GM12878 (cell line): Measurements from ENCODE around the gene MYL11. TPM values are rescaled to one million over a fixed set of nuclear protein-coding genes. Genes with fewer than 3 reads are reported as not detected.

ENCODE experiments used
- ATF2 ChIP-seq: IDR thresholded peaks from 2 replicates; pipeline ENCODE4 v1.6.1; 2012; ENCODE audit warnings: low read length, inconsistent platforms
- BCL11A ChIP-seq: IDR thresholded peaks from 2 replicates; pipeline ENCODE4 v1.6.1; 2011; ENCODE audit warnings: low read depth, low read length
- CHD2 ChIP-seq: IDR thresholded peaks from 2 replicates; pipeline ENCODE4 v1.6.1; 2011; ENCODE audit warnings: low read depth, low read length, improper control_type of control experiment, borderline replicate concordance
- EP300 ChIP-seq, 2 experiments: fragments of 150-350 bp in 1 of 2; IDR thresholded peaks; 2 replicates each; pipeline ENCODE4 v1.6.1; 2011 to 2012; ENCODE audit warnings: low read depth in 2 of 2, low read length in 2 of 2, borderline replicate concordance in 1 of 2, improper control_type of control experiment in 1 of 2, inconsistent platforms in 1 of 2; ENCODE audit not compliant: control insufficient read depth in 1 of 2
- ESRRA ChIP-seq: IDR thresholded peaks from 2 replicates; pipeline ENCODE4 v1.6.1; 2012; ENCODE audit warnings: mild to moderate bottlenecking, low read length, improper control_type of control experiment
- IKZF1 ChIP-seq: fragments of 450-650 bp; conservative IDR thresholded peaks from 2 replicates; pipeline ENCODE4 v1.6.1; 2017; ENCODE audit warnings: antibody characterized with exemption, mild to moderate bottlenecking
- MAX ChIP-seq: IDR thresholded peaks from 2 replicates; pipeline ENCODE4 v1.6.1; 2012; ENCODE audit warnings: low read depth, low read length, improper control_type of control experiment
- NKRF ChIP-seq: fragments of 450-650 bp; conservative IDR thresholded peaks from 2 replicates; pipeline ENCODE4 v1.6.1; 2017; ENCODE audit warnings: mild to moderate bottlenecking, moderate library complexity
- NR2F1 ChIP-seq: fragments of 450-650 bp; conservative IDR thresholded peaks from 2 replicates; pipeline ENCODE4 v1.6.1; 2017; ENCODE audit warnings: mild to moderate bottlenecking
- POLR2AphosphoS2 ChIP-seq: IDR thresholded peaks from 2 replicates; pipeline ENCODE4 v1.6.1; 2011; ENCODE audit warnings: low read depth, mild to moderate bottlenecking, low read length, improper control_type of control experiment, moderate library complexity
- RCOR1 ChIP-seq: conservative IDR thresholded peaks from 2 replicates; pipeline ENCODE4 v1.6.1; 2012; ENCODE audit warnings: low read depth, low read length, improper control_type of control experiment
- SPI1 ChIP-seq: IDR thresholded peaks from 2 replicates; pipeline ENCODE4 v1.6.1; 2011; ENCODE audit warnings: low read depth, mild to moderate bottlenecking, low read length, moderate library complexity, borderline replicate concordance; ENCODE audit not compliant: insufficient read depth
- TAF1 ChIP-seq: IDR thresholded peaks from 2 replicates; pipeline ENCODE4 v1.6.1; 2011; ENCODE audit warnings: mild to moderate bottlenecking, low read depth, low read length, borderline replicate concordance
- TCF12 ChIP-seq: IDR thresholded peaks from 2 replicates; pipeline ENCODE4 v1.6.1; 2011; ENCODE audit warnings: low read depth, mild to moderate bottlenecking, low read length
- ZNF217 ChIP-seq: fragments of 450-650 bp; IDR thresholded peaks from 2 replicates; pipeline ENCODE4 v1.6.1; 2017; ENCODE audit warnings: antibody characterized with exemption, mild to moderate bottlenecking
- ZNF687 ChIP-seq: fragments of 450-650 bp; IDR thresholded peaks from 2 replicates; pipeline ENCODE4 v1.6.1; 2017; ENCODE audit warnings: mild to moderate bottlenecking, moderate library complexity
- ZSCAN29 ChIP-seq: fragments of 450-650 bp; IDR thresholded peaks from 2 replicates; pipeline ENCODE4 v1.6.1; 2017; ENCODE audit warnings: mild to moderate bottlenecking, moderate library complexity
- polyA plus RNA-seq, 11 experiments: library from polyadenylated mRNA; depleted of rRNA in 4 of 11; unstranded in 6 of 11; stranded (reverse) in 5 of 11; fragments of >200 nt; fragmentation: Nextera tagmentation in 4 of 11; fragmentation: Illumina TruSeq in 1 of 11; extraction: Ambion mirVana in 4 of 11; extraction: Trizol in 1 of 11; gene quantifications; 1 replicate in 1 of 11; 2 replicates in 10 of 11; pipeline versions ENCODE4 v1.2.1 to v1.2.3, GENCODE V29; 2011 to 2016; ENCODE audit warnings: inconsistent platforms in 2 of 11, missing spikeins in 2 of 11, low read depth in 1 of 11
- total RNA-seq, 4 experiments: library from RNA; depleted of rRNA in 3 of 4; stranded (reverse); fragments of >200 nt in 3 of 4; fragmentation: Illumina TruSeq in 1 of 4; extraction: Trizol in 1 of 4; gene quantifications; 2 replicates each; pipeline versions ENCODE4 v1.2.1 to v1.2.3, GENCODE V29; 2013 to 2021

Gene MYL11
- total and polyA plus RNA-seq, 10 of the 15 experiments (the other 5 are each of a cell fraction or from before 2014, with no cell fraction given) = 0.19 to 1.2 (median 0.61) TPM; not detected in 5

- TF ChIP-seq EP300 (IDR thresholded peaks at IDR 0.05; ENCODE audit: borderline replicate concordance in 1 of 2, control insufficient read depth in 1 of 2, low read depth in 2 of 2, low read length in 2 of 2) = peak in 1 of 2 experiments; percentile 33; a peak in 1 of 4 replicates
- no peak for TF ChIP-seq TAF1
- TF ChIP-seq MAX = peak; percentile 86
- peak; percentile 96 for TF ChIP-seq IKZF1
- TF ChIP-seq NR2F1 = peak; percentile 29; the same call in 1 of the 2 replicates
- TF ChIP-seq NKRF = peak; percentile 43; the same call in 1 of the 2 replicates
- TF ChIP-seq ZSCAN29 = peak; percentile 38; the same call in 1 of the 2 replicates
- TF ChIP-seq ESRRA = no peak
- no peak for TF ChIP-seq BCL11A
- peak; percentile 72; the same call in 1 of the 2 replicates for TF ChIP-seq POLR2AphosphoS2
- TF ChIP-seq TCF12 = no peak
- TF ChIP-seq CHD2 = peak; percentile 58; the same call in 1 of the 2 replicates
- TF ChIP-seq ZNF217 = peak; percentile 91; the same call in 1 of the 2 replicates
- TF ChIP-seq ATF2 = no peak
- 0 out of 2 replicates have a peak, but pooled peaks have one; percentile 36 for TF ChIP-seq RCOR1
- TF ChIP-seq SPI1 = no peak
- TF ChIP-seq ZNF687 = peak; percentile 99
Measured at GRCh38 chr16:30417529-30418349, 43.1 kb downstream of the MYL11 start (continued).
